GM12892 (cell line): ENCODE measurements around the gene SPG7.

Experiments
- POLR2A ChIP-seq: IDR thresholded peaks from 2 replicates; pipeline ENCODE4 v1.6.1; 2011; ENCODE audit warnings: low read depth, low read length, control low read depth
- POLR2AphosphoS5 ChIP-seq: IDR thresholded peaks from 2 replicates; pipeline ENCODE4 v1.6.1; 2011; ENCODE audit warnings: low read depth, low read length, control low read depth

DNA sequence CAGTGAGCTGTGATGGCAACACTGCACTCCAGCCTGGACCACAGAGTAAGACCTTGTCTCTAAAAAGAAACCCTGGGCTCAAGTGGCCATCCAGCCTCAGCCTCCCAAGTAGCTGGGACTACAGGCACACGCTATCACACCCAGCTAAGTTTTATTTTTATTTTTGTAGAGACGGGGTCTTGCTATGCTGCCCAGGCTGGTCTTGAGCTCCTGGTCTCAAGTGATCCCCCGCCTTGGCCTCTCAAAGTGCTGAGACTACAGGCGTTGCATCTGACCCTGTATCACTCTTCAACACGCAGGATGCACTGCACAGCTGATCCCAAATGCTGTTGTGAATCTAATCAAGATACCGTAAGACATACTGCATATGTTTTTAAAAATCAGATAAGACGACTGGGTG is 40.8 kb upstream of the SPG7 start:
- TF ChIP-seq POLR2A: no peak
- TF ChIP-seq POLR2AphosphoS5: no peak
